Muscle layer of colon (tissue), 2 donors: Measurements from ENCODE around the gene COL26A1.

Source experiments
- H3K27ac ChIP-seq: one replicate; pipeline ENCODE4 v1.7.0; 2013; ENCODE audit warnings: low read depth, mild to moderate bottlenecking, low read length, moderate library complexity
- H3K27me3 ChIP-seq, 2 donors: one replicate each; pipeline ENCODE4 v1.7.0; 2013; ENCODE audit warnings: low read length in 2 of 2, mild to moderate bottlenecking in 2 of 2; ENCODE audit not compliant: insufficient read depth in 2 of 2, control insufficient read depth in 1 of 2
- H3K36me3 ChIP-seq: one replicate; pipeline ENCODE4 v1.7.0; 2013; ENCODE audit warnings: mild to moderate bottlenecking, low read length; ENCODE audit not compliant: insufficient read depth
- H3K4me1 ChIP-seq: one replicate; pipeline ENCODE4 v1.7.0; 2013; ENCODE audit warnings: mild to moderate bottlenecking, low read length; ENCODE audit not compliant: insufficient read depth
- H3K4me3 ChIP-seq, 2 donors: one replicate each; pipeline ENCODE4 v1.7.0; 2013; ENCODE audit warnings: low read length in 2 of 2, low read depth in 1 of 2, mild to moderate bottlenecking in 1 of 2, moderate library complexity in 1 of 2
- H3K9ac ChIP-seq: one replicate; pipeline ENCODE4 v1.7.0; 2013; ENCODE audit warnings: low read length
- H3K9me3 ChIP-seq: one replicate; pipeline ENCODE4 v1.7.0; 2013; ENCODE audit warnings: mild to moderate bottlenecking, low read length
- donor health status: abdominal sarcoma.
- donor health status: Adenocarcinoma of cecum.

The COL26A1 gene

GRCh38 chr7:101590663-101591435 is 228.2 kb downstream of the COL26A1 start:
- no peaks in the 10 kb centered on the region for H3K36me3 ChIP-seq
- no peaks in the 10 kb centered on the region for H3K27me3 ChIP-seq
- no peak overlapping the region for H3K27ac ChIP-seq
- H3K9ac ChIP-seq, result no peak overlapping the region
- H3K4me3 ChIP-seq, result no peak overlapping the region
- H3K9me3 ChIP-seq, result no peaks in the 10 kb centered on the region
- H3K4me1 ChIP-seq, result no peaks in the 10 kb centered on the region

- Histone ChIP-seq H3K27me3 (no peaks in the 10 kb centered on the region), H3K4me1 (no peaks in the 10 kb centered on the region), H3K27ac (no peak overlapping the region), H3K4me3 (no peak overlapping the region), H3K9me3 (no peaks in the 10 kb centered on the region), H3K9ac (no peak overlapping the region), H3K36me3 (no peaks in the 10 kb centered on the region)
Measured at GRCh38 chr7:101591504-101591903, 228.8 kb downstream of the COL26A1 start.

GRCh38 chr7:101593556-101593955 is 230.9 kb downstream of the COL26A1 start:
- Histone ChIP-seq H3K27me3 (no peaks in the 10 kb centered on the region), H3K36me3 (no peaks in the 10 kb centered on the region), H3K4me1 (no peaks in the 10 kb centered on the region), H3K4me3 (no peak overlapping the region), H3K27ac (no peak overlapping the region), H3K9me3 (no peaks in the 10 kb centered on the region), H3K9ac (no peak overlapping the region)

- no peaks in the 10 kb centered on the region for H3K9me3 ChIP-seq
- no peaks in the 10 kb centered on the region for H3K36me3 ChIP-seq
- H3K27me3 ChIP-seq, result no peaks in the 10 kb centered on the region
- no peak overlapping the region for H3K4me3 ChIP-seq
- H3K27ac ChIP-seq, result no peak overlapping the region
- H3K9ac ChIP-seq, result no peak overlapping the region
- no peaks in the 10 kb centered on the region for H3K4me1 ChIP-seq
Measured at GRCh38 chr7:101594790-101595189, 232.1 kb downstream of the COL26A1 start.

- H3K4me1 ChIP-seq, result no peaks in the 10 kb centered on the region
- H3K27me3 ChIP-seq, result no peaks in the 10 kb centered on the region
- H3K4me3 ChIP-seq, result no peak overlapping the region
- no peaks in the 10 kb centered on the region for H3K9me3 ChIP-seq
- H3K9ac ChIP-seq, result no peak overlapping the region
- H3K27ac ChIP-seq, result no peak overlapping the region
- H3K36me3 ChIP-seq, result no peaks in the 10 kb centered on the region
Measured at GRCh38 chr7:101595246-101595645, 232.6 kb downstream of the COL26A1 start.

GRCh38 chr7:101595766-101596537 is 233.3 kb downstream of the COL26A1 start:
- Histone ChIP-seq H3K27me3 (no peaks in the 10 kb centered on the region), H3K4me3 (no peak overlapping the region), H3K9ac (no peak overlapping the region), H3K27ac (no peak overlapping the region), H3K4me1 (no peaks in the 10 kb centered on the region), H3K9me3 (no peaks in the 10 kb centered on the region), H3K36me3 (no peaks in the 10 kb centered on the region)

- no peak overlapping the region for H3K27ac ChIP-seq
- H3K4me3 ChIP-seq, result no peak overlapping the region
Measured at GRCh38 chr7:101596898-101597297, 234.2 kb downstream of the COL26A1 start.

GRCh38 chr7:101597941-101598340 is 235.3 kb downstream of the COL26A1 start:
- H3K9ac ChIP-seq, result no peak overlapping the region
- peaks cover 0 to 2% of the 10 kb centered on the region in 2 donors for H3K27me3 ChIP-seq
- no peak overlapping the region for H3K27ac ChIP-seq
- no peaks in the 10 kb centered on the region for H3K4me1 ChIP-seq
- H3K4me3 ChIP-seq, result no peak overlapping the region
- H3K36me3 ChIP-seq, result no peaks in the 10 kb centered on the region
- no peaks in the 10 kb centered on the region for H3K9me3 ChIP-seq

More at GRCh38 chr7:101596898-101597297, 234.2 kb downstream of the COL26A1 start:
- Histone ChIP-seq H3K9ac (no peak overlapping the region), H3K36me3 (no peaks in the 10 kb centered on the region), H3K27me3 (no peaks in the 10 kb centered on the region), H3K4me1 (no peaks in the 10 kb centered on the region), H3K9me3 (no peaks in the 10 kb centered on the region)

- H3K9me3 ChIP-seq, result no peaks in the 10 kb centered on the region
- H3K36me3 ChIP-seq, result no peaks in the 10 kb centered on the region
- H3K9ac ChIP-seq, result no peak overlapping the region
- H3K27me3 ChIP-seq, result peaks cover 0 to 5% of the 10 kb centered on the region in 2 donors
- H3K4me1 ChIP-seq, result no peaks in the 10 kb centered on the region
- H3K4me3 ChIP-seq, result no peak overlapping the region
- no peak overlapping the region for H3K27ac ChIP-seq
Measured at GRCh38 chr7:101598422-101598985, 235.8 kb downstream of the COL26A1 start.

GRCh38 chr7:101598986-101599771 is 236.5 kb downstream of the COL26A1 start:
- Histone ChIP-seq H3K27ac (no peak overlapping the region), H3K9ac (no peak overlapping the region), H3K4me3 (no peak overlapping the region), H3K4me1 (no peaks in the 10 kb centered on the region), H3K36me3 (no peaks in the 10 kb centered on the region), H3K9me3 (no peaks in the 10 kb centered on the region), H3K27me3 (peaks cover 0 to 5% of the 10 kb centered on the region in 2 donors)

GRCh38 chr7:101599787-101600186 is 237.1 kb downstream of the COL26A1 start:
- Histone ChIP-seq H3K9me3 (no peaks in the 10 kb centered on the region), H3K4me1 (no peaks in the 10 kb centered on the region), H3K27ac (no peak overlapping the region), H3K36me3 (no peaks in the 10 kb centered on the region), H3K4me3 (no peak overlapping the region), H3K9ac (no peak overlapping the region), H3K27me3 (peaks cover 0 to 5% of the 10 kb centered on the region in 2 donors)
